HG03066 (cell line): ENCODE data around the gene CLDN9.
"Not testable (repeated sequence)": the region's sequence is repeated elsewhere in the genome, so short reads cannot be mapped to it uniquely, and the experiment has no call there.

Source experiments
- ATAC-seq: cut with Tn5 transposase; IDR thresholded peaks from one replicate; pipeline ENCODE4 v1.9.1; 2021; ENCODE audit warnings: low read depth; ENCODE audit not compliant: unreplicated experiment

Gene CLDN9

DNA sequence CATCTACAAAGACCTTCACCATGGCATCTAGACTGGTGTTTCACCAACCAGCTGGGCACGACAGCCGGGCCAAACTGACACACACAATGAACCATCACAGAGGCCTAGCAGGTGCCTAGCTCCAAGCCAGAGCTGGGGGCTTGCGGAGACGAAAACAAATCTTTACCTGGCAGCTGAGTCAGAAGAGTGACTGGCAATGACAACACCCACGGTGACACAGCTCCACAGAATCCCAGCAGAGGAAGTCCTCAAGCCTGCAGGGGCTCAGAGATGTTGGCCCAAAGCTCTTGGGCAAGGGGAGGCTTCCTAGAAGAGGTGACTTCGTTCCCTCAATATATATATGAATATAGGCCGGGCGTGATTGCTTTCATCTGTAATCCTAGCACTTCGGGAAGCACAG is 38.8 kb downstream of the CLDN9 start:
- no peak for ATAC-seq

DNA sequence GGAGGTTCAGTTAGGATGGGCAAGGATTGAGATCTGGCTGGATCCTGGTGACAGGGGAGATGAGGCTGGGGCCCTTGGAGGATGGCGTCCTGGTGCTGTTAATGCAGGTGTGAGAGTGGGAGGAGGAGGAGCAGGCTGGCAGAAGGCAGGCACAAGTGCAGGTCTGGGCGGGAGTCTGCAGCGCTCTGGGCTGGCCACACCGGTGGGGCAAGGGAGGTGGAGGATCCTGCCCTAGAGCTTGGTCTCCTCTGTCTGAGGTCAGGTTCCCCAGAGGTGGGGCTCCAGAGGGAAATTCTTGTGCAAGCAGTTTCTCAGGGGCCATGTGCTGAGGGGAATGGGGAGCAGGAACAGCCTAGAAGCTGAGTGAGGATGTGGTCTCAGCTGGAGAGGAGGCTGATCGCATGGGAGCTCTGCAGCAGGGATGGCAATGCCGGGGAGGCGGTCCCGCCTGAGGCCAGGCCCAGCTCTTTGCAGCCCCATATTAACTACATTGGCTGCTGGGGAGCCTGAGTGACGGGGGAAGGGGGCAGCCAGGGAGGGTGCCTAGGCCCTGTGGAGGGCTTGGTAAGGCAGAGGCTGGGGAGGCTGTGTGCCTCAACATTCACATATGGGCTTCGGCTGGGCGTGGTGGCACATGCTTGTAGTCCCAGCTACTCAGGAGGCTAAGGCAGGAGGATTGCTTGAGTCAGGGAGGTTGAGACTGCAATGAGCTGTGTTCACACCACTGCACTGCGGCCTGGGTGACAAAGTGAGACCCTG is 40.0 kb downstream of the CLDN9 start:
- ATAC-seq, result not testable (repeated sequence)

DNA sequence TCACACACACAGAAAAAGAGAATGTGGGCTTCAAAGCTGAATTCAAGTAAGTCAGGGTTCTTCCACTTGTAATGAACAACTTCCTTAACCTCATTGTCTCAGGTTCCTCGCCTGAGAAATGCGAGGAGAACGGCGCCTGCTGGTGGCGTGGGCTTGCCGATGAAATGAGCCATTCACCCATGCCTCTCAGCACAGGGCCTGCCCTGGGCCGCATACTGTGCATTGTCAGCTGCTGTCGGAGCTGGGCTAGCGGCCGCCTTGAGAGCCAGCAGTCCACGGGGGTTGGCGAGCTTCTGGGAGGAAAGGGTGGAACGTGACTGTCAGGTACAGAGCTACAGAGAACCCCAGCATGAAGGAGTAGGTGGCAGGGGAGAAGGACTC is 40.6 kb downstream of the CLDN9 start:
- ATAC-seq, result not testable (repeated sequence)

DNA sequence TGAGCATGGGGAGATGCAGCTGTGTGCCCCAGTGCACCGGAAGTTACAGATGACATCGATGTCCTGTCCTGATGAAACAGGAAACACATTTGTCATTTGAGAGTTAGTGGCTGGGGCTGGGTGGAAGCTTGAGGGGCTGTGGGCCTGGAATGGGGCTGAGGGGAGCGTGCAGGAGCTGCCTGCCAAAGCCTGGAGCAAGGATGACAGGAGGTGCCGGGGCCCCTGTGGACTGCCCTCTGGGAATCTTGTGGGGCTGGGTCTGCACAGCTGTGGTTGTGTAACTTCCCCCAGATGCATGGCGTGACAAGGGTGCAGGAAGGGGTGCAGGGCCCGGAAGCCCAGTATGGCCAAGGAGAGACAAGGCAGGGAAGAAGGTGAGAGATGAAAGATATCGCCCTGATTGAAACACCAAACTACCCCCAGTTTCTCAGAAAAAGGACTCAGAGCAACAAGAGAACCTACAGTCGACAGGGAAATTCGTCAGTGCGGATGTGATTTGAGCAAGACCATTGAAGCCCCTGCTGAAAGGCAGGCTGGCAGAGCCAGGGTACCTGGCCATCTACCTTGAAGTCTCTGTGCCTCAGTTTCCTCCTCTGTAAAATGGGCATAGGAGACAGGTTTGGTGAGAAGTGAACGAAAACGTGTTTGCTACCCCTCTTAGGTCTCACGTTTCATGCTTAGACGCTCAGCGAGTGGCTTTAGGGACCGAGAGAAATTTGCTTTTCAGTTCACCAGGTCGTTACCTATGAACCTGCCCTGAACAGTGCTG is 42.4 kb downstream of the CLDN9 start:
- ATAC-seq, result no peak

DNA sequence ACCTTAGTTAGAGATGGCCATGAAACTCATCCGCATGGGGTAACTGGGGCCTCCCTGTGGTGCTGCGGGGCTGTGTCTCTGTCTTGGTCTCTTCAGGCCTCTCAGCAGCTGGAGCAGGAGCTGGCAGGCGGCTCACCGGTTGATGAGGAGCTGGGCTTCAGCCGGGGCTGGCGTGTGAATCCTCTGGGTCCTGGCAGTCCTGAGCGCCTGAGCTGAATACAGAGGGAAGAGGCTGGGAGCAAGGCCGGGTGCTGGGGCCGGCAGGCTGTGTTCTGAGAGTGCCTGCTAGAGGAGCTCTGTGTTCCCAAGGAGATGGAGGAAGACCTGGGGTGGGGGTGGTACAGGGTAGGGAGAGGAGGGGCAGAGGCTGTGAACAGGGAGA is 43.0 kb downstream of the CLDN9 start:
- not testable (repeated sequence) for ATAC-seq

DNA sequence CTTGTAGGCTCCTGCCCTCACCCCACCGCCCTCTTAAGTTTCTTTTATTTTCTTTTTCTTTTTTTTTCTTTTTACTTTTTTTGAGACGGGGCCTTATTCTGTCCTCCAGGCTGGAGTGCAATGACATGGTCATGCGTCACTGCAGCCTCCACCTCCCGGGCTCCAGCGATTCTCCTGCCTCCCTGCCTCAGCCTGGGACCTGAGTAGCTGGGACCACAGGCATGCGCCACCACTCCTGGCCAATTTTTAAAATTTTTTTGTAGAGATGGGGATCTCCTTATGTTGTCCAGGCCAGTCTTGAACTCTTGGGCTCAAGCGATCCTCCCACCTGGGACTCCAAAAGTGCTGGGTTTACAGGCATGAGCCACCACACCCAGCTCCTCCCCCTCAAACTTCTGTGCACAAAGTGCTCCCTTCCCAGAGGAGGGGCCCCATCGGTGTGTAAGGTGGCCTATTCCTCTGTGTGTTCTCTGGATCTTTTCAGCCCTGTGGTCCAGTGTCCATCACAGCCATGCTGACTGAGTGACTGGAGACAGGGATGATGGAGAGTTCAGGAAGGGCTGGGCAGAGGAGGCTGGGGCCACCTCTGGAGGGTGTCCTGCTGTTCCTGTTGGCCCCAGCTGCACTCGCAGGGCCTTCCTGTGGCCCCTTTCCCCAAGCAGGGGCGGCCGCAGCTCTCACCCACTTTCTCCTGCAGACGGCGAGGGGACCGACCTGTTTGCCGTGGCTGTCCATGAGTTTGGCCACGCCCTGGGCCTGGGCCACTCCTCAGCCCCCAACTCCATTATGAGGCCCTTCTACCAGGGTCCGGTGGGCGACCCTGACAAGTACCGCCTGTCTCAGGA is 43.8 kb downstream of the CLDN9 start:
- ATAC-seq, result no peak

DNA sequence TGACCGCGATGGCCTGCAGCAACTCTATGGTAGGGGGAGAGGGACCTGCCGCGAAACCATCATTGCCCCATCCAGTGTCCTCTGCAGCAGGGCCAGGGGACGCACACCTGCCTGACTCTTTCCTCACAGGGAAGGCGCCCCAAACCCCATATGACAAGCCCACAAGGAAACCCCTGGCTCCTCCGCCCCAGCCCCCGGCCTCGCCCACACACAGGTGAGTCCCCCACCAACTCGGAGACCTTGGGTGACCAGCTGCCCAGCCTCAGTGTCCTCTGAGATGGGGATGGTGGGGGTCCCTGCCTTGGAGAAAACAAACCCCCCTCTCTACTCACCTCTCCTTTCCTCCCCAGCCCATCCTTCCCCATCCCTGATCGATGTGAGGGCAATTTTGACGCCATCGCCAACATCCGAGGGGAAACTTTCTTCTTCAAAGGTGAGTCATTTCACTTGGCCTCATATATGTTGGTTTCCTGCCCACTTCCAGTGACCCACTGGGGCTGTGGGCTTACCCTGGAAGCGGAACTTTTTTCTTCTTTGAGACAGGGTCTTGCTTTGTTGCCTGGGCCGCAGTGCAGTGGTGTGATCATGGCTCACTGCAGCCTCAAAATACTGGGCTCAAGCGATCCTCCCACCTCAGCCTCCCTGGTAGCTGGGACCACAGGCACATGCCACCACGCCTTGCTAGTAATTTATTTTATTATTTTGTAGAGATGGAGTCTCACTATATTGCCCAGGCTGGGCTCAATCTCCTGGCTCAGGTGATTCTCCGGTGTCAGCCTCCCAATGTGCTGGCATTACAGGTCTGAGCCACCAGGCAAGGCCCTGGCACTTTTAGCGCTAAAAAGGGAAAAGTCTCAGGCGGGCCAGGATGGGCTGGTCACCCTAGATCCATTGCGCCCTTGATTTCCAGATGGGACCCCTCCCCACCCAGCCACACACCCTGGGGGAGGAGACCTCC is 44.7 kb downstream of the CLDN9 start:
- ATAC-seq, result no peak

DNA sequence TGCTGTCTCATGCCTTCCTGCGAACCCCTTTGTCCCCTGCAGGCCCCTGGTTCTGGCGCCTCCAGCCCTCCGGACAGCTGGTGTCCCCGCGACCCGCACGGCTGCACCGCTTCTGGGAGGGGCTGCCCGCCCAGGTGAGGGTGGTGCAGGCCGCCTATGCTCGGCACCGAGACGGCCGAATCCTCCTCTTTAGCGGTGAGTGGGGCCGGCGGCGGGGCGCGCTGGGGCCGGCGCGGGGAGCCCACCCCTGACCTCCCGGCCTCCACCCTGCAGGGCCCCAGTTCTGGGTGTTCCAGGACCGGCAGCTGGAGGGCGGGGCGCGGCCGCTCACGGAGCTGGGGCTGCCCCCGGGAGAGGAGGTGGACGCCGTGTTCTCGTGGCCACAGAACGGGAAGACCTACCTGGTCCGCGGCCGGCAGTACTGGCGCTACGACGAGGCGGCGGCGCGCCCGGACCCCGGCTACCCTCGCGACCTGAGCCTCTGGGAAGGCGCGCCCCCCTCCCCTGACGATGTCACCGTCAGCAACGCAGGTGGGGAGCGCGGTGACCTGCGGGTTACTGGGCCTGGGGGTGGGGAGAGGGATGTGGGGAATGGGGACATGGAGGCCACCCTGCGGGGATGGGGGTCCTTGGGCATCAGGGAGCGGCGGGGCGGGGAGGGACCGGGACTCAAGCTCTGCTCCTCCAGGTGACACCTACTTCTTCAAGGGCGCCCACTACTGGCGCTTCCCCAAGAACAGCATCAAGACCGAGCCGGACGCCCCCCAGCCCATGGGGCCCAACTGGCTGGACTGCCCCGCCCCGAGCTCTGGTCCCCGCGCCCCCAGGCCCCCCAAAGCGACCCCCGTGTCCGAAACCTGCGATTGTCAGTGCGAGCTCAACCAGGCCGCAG is 45.7 kb downstream of the CLDN9 start:
- ATAC-seq, result peak; percentile 41

DNA sequence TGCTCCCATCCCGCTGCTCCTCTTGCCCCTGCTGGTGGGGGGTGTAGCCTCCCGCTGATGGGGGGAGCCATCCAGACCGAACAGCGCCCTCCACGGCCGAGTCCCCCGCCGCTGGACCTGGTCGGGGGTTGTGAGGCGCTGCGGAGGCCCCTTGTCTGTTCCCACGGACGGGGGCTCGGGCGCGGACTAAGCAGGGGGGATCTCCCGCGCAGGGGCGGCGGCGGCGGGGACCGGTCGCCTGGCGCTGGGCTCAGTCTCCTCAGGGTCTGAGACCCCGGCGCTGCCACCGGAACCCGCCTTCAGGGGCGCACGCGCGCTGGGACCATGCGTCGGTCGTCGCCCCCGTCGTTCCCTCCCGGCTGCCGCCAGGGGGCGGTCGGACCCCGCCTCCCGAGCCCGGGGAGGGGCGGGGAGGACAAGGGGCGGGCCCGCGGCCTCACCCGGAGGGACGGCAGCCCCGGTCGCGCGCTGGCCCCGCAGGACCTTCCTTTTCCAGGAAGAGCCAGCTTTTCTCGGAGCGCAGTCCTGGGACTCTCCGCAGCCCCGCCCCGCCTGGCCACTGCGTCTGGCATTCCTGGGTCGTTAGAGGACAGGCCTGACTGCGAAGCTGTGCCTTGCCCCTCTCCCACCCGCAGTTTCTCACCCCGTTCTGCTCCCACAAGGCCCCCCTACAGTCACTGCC is 46.5 kb downstream of the CLDN9 start:
- ATAC-seq, result peak; percentile 76

DNA sequence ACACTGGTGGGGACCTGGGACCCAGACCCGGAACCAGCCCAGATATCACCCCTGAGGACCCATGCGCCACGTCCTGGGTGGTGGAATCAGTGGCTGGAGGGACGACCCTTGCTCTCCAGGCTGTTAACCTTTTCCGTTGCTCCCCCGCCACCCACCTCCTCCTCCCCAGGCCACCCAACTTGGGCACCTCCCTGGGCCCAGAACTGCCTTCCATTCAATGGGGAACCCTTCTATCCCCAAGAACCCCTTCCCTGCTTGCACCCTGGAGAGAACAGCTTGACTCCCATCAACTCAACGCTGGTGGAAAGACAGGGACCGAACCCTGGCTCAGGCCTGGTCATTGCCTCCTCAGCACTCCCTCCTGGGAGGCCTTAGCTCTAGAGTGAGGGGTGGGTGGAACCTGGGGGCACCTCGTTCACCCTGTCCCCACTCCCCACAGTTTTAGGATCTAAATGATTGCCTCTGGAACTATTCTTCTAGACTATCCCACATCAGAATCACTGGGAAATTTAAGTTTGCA is 47.1 kb downstream of the CLDN9 start:
- no peak for ATAC-seq

DNA sequence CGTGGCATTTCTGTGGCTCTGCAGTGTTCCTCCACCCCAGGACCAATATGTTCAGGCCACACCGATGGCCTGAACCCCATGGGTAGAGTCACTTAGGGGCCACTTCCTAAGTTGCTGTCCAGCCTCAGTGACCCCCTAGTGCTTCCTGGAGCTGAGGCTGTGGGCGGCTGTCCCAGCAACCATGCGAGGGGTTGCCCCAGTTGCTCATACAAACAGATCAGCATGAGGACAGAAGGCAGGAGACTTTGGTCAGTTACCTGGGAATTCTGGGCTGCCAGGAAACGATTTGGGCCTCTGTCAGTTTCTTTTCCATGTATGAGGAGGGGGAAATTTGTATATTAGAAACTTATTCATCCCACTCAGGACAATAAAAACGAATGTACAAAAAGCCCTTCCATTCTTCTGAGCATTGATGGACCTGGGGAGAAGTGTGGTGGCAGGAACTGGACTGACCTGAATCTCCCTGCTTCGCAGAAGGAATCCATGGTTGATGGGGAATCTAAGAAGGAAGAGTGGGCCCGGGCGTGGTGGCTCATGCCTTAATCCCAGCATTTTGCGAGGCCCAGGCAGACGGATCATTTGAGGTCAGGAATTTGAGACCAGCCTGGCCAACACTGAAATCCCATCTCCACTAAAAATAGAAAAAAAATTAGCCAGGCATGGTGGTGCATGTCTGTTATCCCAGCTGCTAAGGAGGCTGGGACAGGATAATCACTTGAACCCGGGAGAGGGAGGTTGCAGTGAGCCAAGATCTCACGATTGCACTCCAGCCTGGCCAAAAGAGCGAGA is 47.8 kb downstream of the CLDN9 start:
- no peak for ATAC-seq

DNA sequence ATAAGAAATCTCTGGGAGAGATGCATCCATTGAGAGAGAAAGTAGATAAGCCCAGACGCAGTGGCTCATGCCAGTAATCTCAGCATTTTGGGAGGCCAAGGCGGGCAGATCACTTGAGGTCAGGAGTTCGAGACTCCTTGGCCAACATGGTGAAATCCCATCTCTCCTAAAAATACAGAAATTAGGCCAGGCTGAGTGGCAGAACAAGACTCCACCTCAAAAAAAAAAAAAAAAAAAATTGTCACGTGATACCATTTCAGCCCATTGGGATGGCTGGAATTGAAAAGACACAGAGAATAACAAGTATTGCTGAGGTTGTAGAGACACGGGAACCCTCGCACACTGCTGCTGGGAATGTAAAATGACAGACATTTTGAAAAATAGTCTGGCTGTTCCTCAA is 49.8 kb downstream of the CLDN9 start:
- ATAC-seq, result no peak

DNA sequence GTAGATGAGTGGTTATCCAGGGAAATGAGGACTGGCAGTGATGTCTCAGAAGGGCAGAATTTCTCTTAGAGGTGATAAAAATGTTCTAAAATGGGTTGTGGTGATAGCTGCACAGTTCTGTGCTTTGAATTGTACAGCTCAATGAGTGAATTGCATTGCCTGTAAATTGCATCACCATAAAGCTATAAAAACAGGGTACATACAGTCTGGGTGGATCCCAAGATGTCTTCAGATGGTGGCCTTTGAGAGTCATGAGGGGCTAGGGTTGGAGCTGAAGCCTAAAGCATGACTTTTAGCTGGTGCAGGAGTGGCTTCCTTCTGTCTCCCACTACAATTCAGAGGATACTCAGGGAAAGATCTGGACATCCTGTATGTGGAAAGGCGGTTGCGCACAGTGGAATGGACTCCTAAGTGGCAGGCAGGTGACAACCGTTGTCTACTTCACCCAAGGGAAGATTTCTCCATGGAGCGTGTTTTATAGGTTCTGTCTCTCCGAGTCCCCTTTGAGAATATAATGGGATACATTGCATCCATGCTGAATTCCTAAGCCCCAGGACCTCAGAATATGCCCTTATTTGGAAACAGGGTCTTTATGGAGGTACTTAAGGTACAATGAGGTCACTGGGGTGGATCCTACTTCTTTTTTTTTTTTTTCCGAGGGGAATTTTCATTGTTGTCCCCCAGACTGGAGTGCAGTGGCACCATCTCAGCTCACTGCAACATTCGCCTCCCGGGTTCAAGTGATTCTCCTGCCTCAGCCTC is 51.1 kb downstream of the CLDN9 start:
- ATAC-seq, result no peak
